ENCODE results near the gene PRPF19.

The PRPF19 gene

GRCh38 chr11:60863550-60864521, 42.5 kb downstream of the PRPF19 start:
- DNase-seq (ENCODE audit: insufficient read length, low spot score) (no peak), FAIRE-seq (no peak)
- TF ChIP-seq CTCF (IDR thresholded peaks at IDR 0.05; ENCODE audit: insufficient read depth, missing control alignments), result no peak

GRCh38 chr11:60862171-60862570, 44.2 kb downstream of the PRPF19 start:
- FAIRE-seq, result no peak
- no peak for DNase-seq (ENCODE audit: insufficient read length, low spot score)
- no peak for TF ChIP-seq CTCF (IDR thresholded peaks at IDR 0.05; ENCODE audit: insufficient read depth, missing control alignments)

GRCh38 chr11:60860943-60861342, 45.4 kb downstream of the PRPF19 start:
- DNase-seq (ENCODE audit: insufficient read length, low spot score), result no peak
- no peak for FAIRE-seq
- TF ChIP-seq CTCF (IDR thresholded peaks at IDR 0.05; ENCODE audit: insufficient read depth, missing control alignments), result no peak

GRCh38 chr11:60859616-60860250, 46.7 kb downstream of the PRPF19 start:
- FAIRE-seq (no peak), DNase-seq (ENCODE audit: insufficient read length, low spot score) (no peak)
- TF ChIP-seq CTCF (IDR thresholded peaks at IDR 0.05; ENCODE audit: insufficient read depth, missing control alignments), result no peak

- no peak for FAIRE-seq
- no peak for TF ChIP-seq CTCF (IDR thresholded peaks at IDR 0.05; ENCODE audit: insufficient read depth, missing control alignments)
- no peak for DNase-seq (ENCODE audit: insufficient read length, low spot score)
Measured at GRCh38 chr11:60858731-60859464, 47.5 kb downstream of the PRPF19 start.

- no peak for TF ChIP-seq CTCF (IDR thresholded peaks at IDR 0.05; ENCODE audit: insufficient read depth, missing control alignments)
- FAIRE-seq, result no peak
- DNase-seq (ENCODE audit: insufficient read length, low spot score), result no peak
Measured at GRCh38 chr11:60858236-60858635, 48.1 kb downstream of the PRPF19 start.

All from D721Med (cell line).